Activated naive CD8-positive, alpha-beta T cell (primary cell): ENCODE data around the gene MAST4.

Experiments
- H3K27ac Mint-ChIP-seq: one replicate; pipeline ENCODE4 v1.8.0; 2021; ENCODE audit warnings: mixed read lengths
- H3K27me3 Mint-ChIP-seq: one replicate; pipeline ENCODE4 v1.8.0; 2021; ENCODE audit warnings: mixed read lengths
- H3K36me3 Mint-ChIP-seq: one replicate; pipeline ENCODE4 v1.8.0; 2021; ENCODE audit warnings: mixed read lengths
- H3K4me1 Mint-ChIP-seq: one replicate; pipeline ENCODE4 v1.8.0; 2021; ENCODE audit warnings: low read depth, mixed read lengths
- H3K4me3 Mint-ChIP-seq: one replicate; pipeline ENCODE4 v1.8.0; 2021; ENCODE audit warnings: mild to moderate bottlenecking, mixed read lengths
- H3K9me3 Mint-ChIP-seq: one replicate; pipeline ENCODE4 v1.8.0; 2021; ENCODE audit warnings: low read depth, mixed read lengths

The MAST4 gene

DNA sequence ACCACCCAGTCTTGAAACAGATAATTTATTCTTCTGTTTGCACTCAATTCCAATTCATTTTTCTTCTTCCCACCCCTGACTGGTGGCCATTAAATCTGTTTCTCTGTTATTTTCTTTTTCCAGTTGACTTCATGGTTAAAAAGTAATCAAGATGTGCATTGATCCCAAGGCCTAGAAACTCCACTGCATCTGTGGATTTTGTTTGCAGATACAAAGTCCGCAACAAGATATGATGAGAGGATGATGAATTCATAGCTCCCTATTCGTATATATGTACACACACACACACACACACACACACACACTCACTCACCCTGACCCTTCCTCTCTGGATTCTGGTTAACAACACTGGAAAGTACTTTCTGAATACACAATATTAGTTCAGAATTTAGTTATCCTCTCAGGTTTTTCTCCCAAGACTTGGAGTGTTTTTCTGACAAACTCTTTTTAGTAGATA is 548.0 kb downstream of the MAST4 start:
- H3K4me3 Mint-ChIP-seq, result no peak overlapping the region
- H3K27ac Mint-ChIP-seq, result no peak overlapping the region
- peaks cover 30% of the 10 kb centered on the region for H3K36me3 Mint-ChIP-seq
- H3K4me1 Mint-ChIP-seq, result no peaks in the 10 kb centered on the region
- H3K27me3 Mint-ChIP-seq, result no peaks in the 10 kb centered on the region
- no peaks in the 10 kb centered on the region for H3K9me3 Mint-ChIP-seq

DNA sequence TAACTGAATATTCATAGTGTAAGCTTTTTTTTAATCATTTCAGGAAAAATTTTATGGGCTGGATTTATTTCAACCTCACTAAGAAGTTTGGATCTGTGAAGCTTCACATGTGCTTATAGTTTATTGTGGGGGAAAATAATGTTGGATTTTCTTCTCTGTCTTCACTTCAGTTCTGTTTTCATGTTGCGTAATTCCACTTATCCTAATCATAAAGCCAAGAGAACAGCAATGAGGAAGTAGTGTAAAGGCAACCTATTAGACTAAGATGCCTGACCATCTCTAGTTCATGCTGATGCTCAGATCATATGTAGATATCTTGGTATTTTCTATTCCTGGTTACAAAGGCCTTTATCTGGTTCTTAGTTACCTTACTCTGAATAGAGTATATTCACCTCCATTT is 550.4 kb downstream of the MAST4 start:
- Mint-ChIP-seq H3K36me3 (peaks cover 40% of the 10 kb centered on the region), H3K4me3 (no peak overlapping the region), H3K27me3 (no peaks in the 10 kb centered on the region), H3K9me3 (no peaks in the 10 kb centered on the region), H3K4me1 (no peaks in the 10 kb centered on the region), H3K27ac (no peak overlapping the region)

DNA sequence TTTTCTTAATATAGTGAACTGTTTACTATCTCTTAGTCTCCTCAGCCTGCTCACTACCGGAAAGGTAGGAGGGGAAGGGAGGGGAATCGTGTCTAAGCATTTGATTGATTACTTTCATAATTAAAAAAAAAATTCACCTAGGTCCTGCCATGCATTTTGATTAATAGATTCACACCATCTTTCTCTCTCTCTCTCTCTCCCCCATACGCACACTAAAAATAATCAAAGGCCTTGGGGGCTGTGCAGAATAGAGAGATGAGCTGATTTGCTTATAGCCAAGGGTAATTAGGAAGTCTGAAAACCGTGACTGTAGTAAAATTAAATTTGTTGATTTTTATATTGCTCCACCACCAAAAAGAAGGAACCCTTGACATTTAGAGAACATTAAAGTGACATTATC is 550.8 kb downstream of the MAST4 start:
- H3K27ac Mint-ChIP-seq, result no peak overlapping the region
- H3K4me1 Mint-ChIP-seq, result no peaks in the 10 kb centered on the region
- no peak overlapping the region for H3K4me3 Mint-ChIP-seq

DNA sequence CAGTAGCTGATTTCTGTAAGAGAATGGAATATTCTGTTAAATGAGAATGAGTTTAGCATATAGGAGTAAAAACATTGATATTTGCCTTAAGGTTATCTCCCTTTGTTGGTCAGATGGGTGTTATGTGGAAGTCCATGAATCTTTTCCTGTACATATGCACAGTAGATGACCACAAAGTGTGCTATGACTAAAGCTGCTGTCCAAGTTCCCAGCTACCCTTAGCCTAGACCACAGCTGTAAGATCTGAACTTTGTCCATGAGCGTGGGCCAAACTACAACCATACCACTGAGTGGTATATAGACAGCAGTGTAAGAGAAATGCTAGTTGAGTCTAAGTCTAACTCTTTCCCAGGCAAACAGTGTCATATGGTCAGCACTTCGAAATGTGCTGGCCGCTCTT is 551.6 kb downstream of the MAST4 start:
- peaks cover 28% of the 10 kb centered on the region for H3K36me3 Mint-ChIP-seq
- H3K27ac Mint-ChIP-seq, result no peak overlapping the region
- H3K4me3 Mint-ChIP-seq, result no peak overlapping the region
- no peaks in the 10 kb centered on the region for H3K9me3 Mint-ChIP-seq
- no peaks in the 10 kb centered on the region for H3K27me3 Mint-ChIP-seq
- H3K4me1 Mint-ChIP-seq, result no peaks in the 10 kb centered on the region

More for the DNA sequence above, 550.8 kb downstream of the MAST4 start:
- Mint-ChIP-seq H3K27me3 (no peaks in the 10 kb centered on the region), H3K36me3 (peaks cover 36% of the 10 kb centered on the region), H3K9me3 (no peaks in the 10 kb centered on the region)

DNA sequence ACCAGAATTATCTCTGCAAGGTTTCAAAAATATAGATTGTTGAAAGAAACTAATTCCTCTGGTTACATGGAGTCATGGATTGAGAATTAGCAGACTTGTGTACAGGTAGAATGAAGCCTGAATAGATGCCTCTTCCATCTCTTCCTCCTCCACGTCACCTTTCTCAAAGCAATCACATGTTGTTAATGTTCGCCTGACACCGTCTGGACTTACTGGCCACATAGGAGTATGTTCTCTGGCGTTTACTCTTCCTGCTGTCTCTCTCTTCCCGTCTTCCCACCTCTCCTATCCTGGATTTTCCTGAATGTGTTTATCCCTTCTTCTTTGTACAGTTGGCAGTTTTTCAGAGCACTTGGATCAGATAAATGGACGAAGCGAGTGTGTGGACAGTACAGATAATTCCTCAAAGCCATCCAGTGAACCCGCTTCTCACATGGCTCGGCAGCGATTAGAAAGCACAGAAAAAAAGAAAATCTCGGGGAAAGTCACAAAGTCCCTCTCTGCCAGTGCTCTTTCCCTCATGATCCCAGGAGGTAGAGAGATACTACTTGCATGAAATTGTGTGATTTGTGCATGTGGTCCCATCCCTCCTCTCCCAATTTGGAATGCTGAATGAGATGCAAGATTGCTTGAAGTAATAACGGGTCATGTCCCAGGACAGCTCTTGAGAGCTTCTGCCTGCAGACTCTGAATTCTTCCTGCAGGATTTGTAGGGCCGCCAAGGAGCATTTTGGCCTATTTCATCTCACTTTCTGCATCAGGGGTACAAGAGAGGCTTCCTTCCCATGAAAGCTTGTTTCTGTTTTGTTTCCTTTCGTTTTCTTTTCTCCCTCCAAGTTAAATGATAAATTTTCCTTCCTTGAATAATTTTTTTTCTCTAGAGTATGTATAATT is 553.1 kb downstream of the MAST4 start:
- peaks cover 24% of the 10 kb centered on the region for H3K36me3 Mint-ChIP-seq
- no peak overlapping the region for H3K4me3 Mint-ChIP-seq
- no peak overlapping the region for H3K27ac Mint-ChIP-seq
- H3K4me1 Mint-ChIP-seq, result no peaks in the 10 kb centered on the region
- H3K27me3 Mint-ChIP-seq, result no peaks in the 10 kb centered on the region
- no peaks in the 10 kb centered on the region for H3K9me3 Mint-ChIP-seq

DNA sequence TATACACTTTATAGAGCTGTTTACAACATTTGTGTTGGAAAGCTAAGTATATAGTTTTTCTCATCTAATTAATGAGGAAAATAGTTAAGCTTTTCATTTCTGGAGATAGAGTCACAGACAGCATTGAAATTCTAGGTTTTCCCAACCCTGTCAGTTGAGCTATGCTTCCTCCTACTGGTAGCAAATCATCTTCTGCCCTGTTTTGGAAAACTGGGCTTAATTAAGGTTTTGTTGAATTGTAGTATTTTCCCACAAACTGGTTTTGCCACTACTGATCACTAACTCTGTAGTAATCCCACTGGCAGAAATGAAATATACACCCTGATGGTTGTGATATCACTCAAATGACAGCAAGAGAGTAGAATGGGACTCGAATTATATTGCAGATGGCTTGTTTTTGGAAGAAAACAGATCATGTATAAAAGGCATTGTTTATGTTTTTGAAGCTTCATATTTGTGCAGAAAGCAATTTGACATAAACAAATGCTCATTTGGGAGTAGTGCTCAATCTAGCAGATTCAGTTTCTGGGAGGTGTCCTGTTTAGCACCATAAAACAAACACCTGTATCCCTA is 553.8 kb downstream of the MAST4 start:
- H3K27ac Mint-ChIP-seq, result no peak overlapping the region
- no peaks in the 10 kb centered on the region for H3K27me3 Mint-ChIP-seq
- H3K4me3 Mint-ChIP-seq, result no peak overlapping the region
- peaks cover 21% of the 10 kb centered on the region for H3K36me3 Mint-ChIP-seq
- no peaks in the 10 kb centered on the region for H3K4me1 Mint-ChIP-seq
- H3K9me3 Mint-ChIP-seq, result no peaks in the 10 kb centered on the region

DNA sequence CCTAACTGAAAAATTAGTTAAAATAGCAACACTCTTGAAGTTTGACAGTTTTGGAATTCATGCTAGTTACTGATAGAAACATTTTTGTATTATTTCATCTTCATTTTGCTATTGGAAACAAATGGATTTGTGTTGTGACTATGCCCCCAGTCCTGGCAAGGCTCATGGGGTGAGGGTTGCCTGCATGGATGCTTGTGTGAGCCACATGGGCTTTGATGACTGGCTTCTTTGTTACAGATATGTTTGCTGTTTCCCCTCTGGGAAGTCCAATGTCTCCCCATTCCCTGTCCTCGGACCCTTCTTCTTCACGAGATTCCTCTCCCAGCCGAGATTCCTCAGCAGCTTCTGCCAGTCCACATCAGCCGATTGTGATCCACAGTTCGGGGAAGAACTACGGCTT is 556.2 kb downstream of the MAST4 start:
- Mint-ChIP-seq H3K4me1 (peaks cover 6% of the 10 kb centered on the region), H3K9me3 (no peaks in the 10 kb centered on the region), H3K27ac (no peak overlapping the region), H3K4me3 (no peak overlapping the region), H3K36me3 (peaks cover 17% of the 10 kb centered on the region), H3K27me3 (no peaks in the 10 kb centered on the region)

DNA sequence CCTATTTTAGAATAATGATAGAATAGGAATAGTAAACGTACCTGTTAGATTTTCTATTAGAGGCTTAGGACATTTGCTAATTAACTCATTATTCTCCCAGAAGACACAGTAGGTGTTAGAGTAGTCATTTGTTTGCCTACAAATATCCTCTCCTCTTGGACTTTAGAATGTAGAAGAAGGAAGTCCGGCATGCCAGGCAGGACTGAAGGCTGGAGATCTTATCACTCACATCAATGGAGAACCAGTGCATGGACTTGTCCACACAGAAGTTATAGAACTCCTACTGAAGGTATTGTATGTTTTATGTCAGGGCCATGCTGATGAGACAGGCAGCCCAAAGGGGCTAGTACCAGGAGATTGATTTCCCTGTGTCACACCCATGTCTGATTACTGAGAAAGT is 557.1 kb downstream of the MAST4 start:
- Mint-ChIP-seq H3K36me3 (peaks cover 16% of the 10 kb centered on the region), H3K27ac (no peak overlapping the region), H3K27me3 (no peaks in the 10 kb centered on the region), H3K4me1 (peaks cover 13% of the 10 kb centered on the region), H3K4me3 (no peak overlapping the region), H3K9me3 (no peaks in the 10 kb centered on the region)

DNA sequence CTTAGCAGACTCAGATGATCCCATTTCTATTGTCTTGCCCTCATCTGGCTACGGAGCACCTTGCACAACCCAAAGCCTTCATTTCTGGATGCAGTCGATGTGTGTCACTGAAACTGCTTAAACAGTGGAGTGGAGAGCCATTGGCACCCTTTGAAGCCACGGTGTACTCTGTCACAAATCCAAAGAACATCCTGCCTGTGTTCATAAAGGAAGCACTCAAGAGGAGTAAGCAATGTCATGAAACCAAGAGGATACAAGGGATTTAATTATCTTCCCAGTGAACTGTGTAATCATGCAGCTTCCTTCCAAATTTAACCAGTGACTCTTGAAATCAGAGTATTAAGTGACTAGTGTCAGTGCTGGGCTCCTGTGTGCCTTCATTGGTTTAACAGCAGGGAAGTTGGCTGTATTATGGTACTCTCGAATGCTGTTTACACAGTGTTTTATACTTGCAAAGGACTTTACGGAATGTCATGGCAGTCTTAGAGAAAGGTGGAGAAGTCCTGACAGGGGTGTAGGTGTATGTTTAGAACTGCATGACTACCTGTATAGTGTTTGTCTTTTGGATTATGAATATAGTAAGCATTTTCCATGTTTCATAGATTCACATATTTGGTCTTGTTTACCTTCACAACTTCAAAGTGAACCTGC is 558.5 kb downstream of the MAST4 start:
- H3K9me3 Mint-ChIP-seq, result no peaks in the 10 kb centered on the region
- no peaks in the 10 kb centered on the region for H3K27me3 Mint-ChIP-seq
- peaks cover 16% of the 10 kb centered on the region for H3K36me3 Mint-ChIP-seq
- H3K4me3 Mint-ChIP-seq, result no peak overlapping the region
- peaks cover 23% of the 10 kb centered on the region for H3K4me1 Mint-ChIP-seq
- H3K27ac Mint-ChIP-seq, result no peak overlapping the region

DNA sequence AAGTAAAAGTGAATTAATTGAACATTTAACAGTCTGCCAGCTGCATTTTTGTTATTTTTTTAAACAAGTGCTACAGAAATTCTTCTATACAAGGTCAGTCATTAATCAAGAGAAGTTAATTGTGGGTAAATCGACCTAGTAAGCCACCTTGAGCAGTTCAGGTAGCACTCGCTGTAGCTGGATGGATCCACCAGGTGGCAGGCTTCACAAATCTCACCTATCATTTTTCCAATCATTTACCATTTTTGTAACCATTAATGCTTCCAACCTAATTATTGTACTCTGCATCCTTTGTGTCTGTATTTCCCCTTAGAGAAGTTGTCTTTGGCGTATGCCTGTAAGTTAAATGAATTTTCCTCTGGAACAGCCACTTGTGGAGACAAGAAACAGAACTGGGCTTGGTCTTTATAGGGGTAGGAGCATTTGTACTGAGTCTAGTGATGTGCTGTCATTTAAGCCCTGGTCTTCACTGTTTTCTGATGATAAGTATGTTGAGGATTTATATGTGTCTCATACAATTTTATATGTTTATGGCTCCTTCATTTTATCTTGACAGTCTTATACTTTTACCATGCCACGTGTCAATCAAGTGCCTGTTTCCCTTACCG is 560.9 kb downstream of the MAST4 start:
- Mint-ChIP-seq H3K36me3 (peaks cover 2% of the 10 kb centered on the region), H3K9me3 (no peaks in the 10 kb centered on the region), H3K27ac (peak overlapping the region; percentile 61), H3K4me1 (peaks cover 47% of the 10 kb centered on the region), H3K27me3 (no peaks in the 10 kb centered on the region), H3K4me3 (no peak overlapping the region)

DNA sequence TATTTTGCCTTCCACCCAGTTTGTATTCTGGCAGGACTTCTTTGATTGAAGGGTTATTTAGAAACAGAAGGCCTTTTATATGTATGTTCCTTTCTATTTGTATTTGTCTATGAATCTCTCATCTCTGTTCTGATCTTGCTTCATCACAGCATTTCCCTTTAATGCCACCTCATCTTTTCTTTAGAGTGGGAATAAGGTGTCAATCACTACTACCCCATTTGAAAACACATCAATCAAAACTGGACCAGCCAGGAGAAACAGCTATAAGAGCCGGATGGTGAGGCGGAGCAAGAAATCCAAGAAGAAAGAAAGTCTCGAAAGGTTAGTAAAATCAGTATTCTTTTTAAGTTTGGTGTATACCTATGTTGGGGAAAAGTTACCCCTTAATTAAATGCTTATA is 564.1 kb downstream of the MAST4 start:
- H3K9me3 Mint-ChIP-seq, result no peaks in the 10 kb centered on the region
- peaks cover 71% of the 10 kb centered on the region for H3K4me1 Mint-ChIP-seq
- peak overlapping the region; percentile 27 for H3K4me3 Mint-ChIP-seq
- peak overlapping the region; percentile 80 for H3K27ac Mint-ChIP-seq
- H3K36me3 Mint-ChIP-seq, result no peaks in the 10 kb centered on the region
- H3K27me3 Mint-ChIP-seq, result no peaks in the 10 kb centered on the region

DNA sequence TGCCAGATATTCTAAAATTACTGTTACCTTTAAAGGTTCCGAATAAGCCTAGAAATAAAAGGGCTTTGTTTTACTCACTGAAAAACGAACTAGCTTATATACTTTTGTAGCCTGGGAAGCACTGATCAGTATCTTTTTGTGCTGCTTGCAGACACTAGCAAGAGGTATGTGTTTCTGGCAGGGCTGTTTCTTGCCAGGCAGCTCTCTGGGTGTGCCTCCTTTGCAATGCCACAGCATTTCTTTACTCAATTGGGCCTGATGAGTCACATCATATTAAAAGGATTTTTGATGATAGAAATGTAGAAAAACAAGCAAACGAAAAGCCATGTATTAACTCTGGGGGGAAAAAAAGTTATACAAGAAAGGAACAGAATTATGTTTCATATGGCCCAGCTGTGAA is 564.8 kb downstream of the MAST4 start:
- no peaks in the 10 kb centered on the region for H3K27me3 Mint-ChIP-seq
- peak overlapping the region; percentile 48 for H3K4me3 Mint-ChIP-seq
- H3K9me3 Mint-ChIP-seq, result no peaks in the 10 kb centered on the region
- no peaks in the 10 kb centered on the region for H3K36me3 Mint-ChIP-seq
- H3K4me1 Mint-ChIP-seq, result peaks cover 74% of the 10 kb centered on the region
- H3K27ac Mint-ChIP-seq, result peak overlapping the region; percentile 81

DNA sequence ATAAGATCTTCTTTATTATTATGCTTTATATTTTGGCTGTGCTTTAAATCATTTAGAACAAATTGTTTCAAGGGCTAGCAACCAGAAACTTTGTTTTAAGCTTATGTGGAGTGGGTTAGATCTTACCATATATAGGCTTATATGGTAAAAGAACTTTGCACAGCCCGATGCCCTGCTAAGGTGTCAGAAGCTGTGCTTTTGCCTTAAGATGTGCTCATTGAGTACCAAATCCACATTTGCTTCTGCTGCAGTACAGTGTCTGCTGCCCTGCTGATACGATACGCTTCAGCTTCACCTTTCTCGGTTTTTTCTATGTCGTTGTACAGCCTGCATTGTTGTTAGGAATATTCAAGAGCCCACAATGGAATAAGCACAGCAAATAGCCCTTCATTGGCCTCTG is 565.6 kb downstream of the MAST4 start:
- H3K27ac Mint-ChIP-seq, result peak overlapping the region; percentile 81
- peak overlapping the region; percentile 8 for H3K4me3 Mint-ChIP-seq
- no peaks in the 10 kb centered on the region for H3K9me3 Mint-ChIP-seq
- H3K36me3 Mint-ChIP-seq, result no peaks in the 10 kb centered on the region
- no peaks in the 10 kb centered on the region for H3K27me3 Mint-ChIP-seq
- H3K4me1 Mint-ChIP-seq, result peaks cover 77% of the 10 kb centered on the region

DNA sequence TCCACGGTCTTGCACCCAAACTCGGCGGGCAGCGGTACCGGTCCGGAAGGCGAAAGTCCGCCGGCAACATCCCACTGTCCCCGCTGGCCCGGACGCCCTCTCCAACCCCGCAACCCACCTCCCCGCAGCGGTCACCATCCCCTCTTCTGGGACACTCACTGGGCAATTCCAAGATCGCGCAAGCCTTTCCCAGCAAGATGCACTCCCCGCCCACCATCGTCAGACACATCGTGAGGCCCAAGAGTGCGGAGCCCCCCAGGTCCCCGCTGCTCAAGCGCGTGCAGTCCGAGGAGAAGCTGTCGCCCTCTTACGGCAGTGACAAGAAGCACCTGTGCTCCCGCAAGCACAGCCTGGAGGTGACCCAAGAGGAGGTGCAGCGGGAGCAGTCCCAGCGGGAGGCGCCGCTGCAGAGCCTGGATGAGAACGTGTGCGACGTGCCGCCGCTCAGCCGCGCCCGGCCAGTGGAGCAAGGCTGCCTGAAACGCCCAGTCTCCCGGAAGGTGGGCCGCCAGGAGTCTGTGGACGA is 567.1 kb downstream of the MAST4 start:
- Mint-ChIP-seq H3K4me3 (no peak overlapping the region), H3K4me1 (peaks cover 79% of the 10 kb centered on the region), H3K27ac (no peak overlapping the region), H3K36me3 (no peaks in the 10 kb centered on the region), H3K9me3 (no peaks in the 10 kb centered on the region), H3K27me3 (no peaks in the 10 kb centered on the region)
